ENCODE results near the gene WWOX.

The WWOX gene

DNA sequence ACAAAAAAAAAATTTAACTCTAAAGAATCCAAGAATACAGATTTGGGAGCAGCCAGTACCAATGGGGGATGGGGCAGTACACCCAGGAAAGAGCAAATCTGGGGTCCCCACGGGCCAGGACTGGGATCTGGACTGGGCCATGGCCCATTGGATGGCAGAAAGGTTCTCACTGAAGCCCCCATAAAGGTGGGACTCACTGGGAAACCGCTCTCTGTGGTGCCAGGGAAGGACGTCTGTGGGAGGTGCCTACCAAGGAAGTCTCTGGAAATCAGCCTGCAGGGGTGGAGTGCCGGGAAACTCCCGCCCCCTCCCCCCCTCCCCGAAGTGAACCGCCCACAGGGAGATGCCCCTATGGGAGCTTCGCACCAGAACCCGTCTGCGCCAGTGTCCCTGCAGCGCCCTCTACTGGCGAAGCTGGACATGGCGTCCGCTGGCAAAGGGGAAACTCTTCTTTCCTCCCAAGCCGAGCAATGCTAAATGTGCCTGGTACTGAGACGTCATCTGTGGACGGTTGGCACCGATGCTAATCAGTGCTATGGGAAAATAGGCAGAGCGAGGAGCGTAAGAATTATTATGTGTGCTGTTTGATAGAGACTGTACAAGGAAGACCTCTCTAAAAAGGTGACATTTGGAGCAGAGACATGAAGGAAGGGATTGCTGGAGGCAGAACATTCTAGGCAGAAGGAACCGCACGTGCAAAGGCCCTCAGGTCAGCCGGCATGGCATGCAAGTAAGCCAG is 671.1 kb downstream of the WWOX start:
- H3K36me3 ChIP-seq (ENCODE audit: insufficient read depth, insufficient read length, low read length): no peaks in the 10 kb centered on the region
- TF ChIP-seq YY1 (IDR thresholded peaks at IDR 0.05; ENCODE audit: insufficient read depth, insufficient read length): no peak
- no peak for TF ChIP-seq SUZ12 (IDR thresholded peaks at IDR 0.05; ENCODE audit: extremely low read depth, insufficient read depth, insufficient read length)
- no peak for TF ChIP-seq ZNF274 (IDR thresholded peaks at IDR 0.05; ENCODE audit: low read depth, low read length)
- H3K9ac ChIP-seq (ENCODE audit: insufficient read length, low read depth): no peak overlapping the region
- H3K4me3 ChIP-seq (ENCODE audit: insufficient read length, low read depth): no peak overlapping the region
- no peaks in the 10 kb centered on the region; the same call in 1 of the 2 replicates for H3K9me3 ChIP-seq (ENCODE audit: insufficient read depth, low read length)
- H3K27me3 ChIP-seq (ENCODE audit: insufficient read depth, insufficient read length): no peaks in the 10 kb centered on the region
- no peaks in the 10 kb centered on the region for H3K4me1 ChIP-seq (ENCODE audit: insufficient read depth, insufficient read length)
- DNase-seq (ENCODE audit: low read depth, low spot score): peak; percentile 57

DNA sequence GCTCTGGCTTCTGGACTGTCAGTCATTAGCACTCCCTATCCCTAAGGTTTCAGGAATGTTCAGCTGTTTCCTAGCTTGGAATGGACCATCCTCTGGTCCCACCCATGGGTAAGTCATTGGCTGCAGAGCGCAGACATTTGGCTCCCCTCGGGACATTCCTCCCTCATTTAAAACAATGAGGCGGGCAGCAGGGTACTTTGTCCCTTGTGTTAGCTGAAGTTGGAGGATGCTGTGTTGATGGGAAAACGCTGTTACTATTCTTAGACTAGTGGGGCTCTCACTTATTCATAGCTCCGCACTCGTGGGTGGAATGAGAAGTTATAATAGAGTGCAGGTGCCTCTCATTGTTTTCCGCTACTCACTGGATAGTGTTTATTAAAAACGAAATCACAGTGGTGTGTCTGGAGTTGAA is 673.8 kb downstream of the WWOX start:
- TF ChIP-seq SUZ12 (IDR thresholded peaks at IDR 0.05; ENCODE audit: extremely low read depth, insufficient read depth, insufficient read length): no peak
- no peak for TF ChIP-seq YY1 (IDR thresholded peaks at IDR 0.05; ENCODE audit: insufficient read depth, insufficient read length)
- no peak for TF ChIP-seq ZNF274 (IDR thresholded peaks at IDR 0.05; ENCODE audit: low read depth, low read length)
- Histone ChIP-seq H3K4me1 (ENCODE audit: insufficient read depth, insufficient read length) (no peaks in the 10 kb centered on the region), H3K27me3 (ENCODE audit: insufficient read depth, insufficient read length) (no peaks in the 10 kb centered on the region), H3K9me3 (ENCODE audit: insufficient read depth, low read length) (no peaks in the 10 kb centered on the region; the same call in 1 of the 2 replicates), H3K9ac (ENCODE audit: insufficient read length, low read depth) (no peak overlapping the region), H3K4me3 (ENCODE audit: insufficient read length, low read depth) (no peak overlapping the region), H3K36me3 (ENCODE audit: insufficient read depth, insufficient read length, low read length) (no peaks in the 10 kb centered on the region)
- DNase-seq (ENCODE audit: low read depth, low spot score): no peak

DNA sequence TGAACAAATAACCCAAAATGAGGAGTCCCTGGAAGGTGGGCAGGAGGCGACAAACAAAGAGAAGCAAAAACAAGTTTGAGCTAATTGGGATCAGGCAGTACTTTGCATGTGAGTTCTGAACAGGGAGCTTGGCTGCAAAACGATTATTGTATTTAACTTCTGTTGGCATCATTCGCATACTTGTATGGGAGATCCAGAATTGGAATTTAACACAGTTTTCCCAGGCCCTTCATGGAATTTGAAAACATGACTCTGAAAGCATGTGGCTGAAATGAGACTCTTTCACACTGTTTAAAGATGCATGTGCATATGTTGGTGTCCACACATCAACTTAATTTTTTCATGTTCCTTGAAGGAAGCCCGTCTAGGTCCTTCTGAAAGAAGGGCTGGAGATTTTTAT is 674.3 kb downstream of the WWOX start:
- Histone ChIP-seq H3K4me1 (ENCODE audit: insufficient read depth, insufficient read length) (no peaks in the 10 kb centered on the region), H3K27me3 (ENCODE audit: insufficient read depth, insufficient read length) (no peaks in the 10 kb centered on the region), H3K9ac (ENCODE audit: insufficient read length, low read depth) (no peak overlapping the region), H3K4me3 (ENCODE audit: insufficient read length, low read depth) (no peak overlapping the region), H3K9me3 (ENCODE audit: insufficient read depth, low read length) (no peaks in the 10 kb centered on the region; the same call in 1 of the 2 replicates), H3K36me3 (ENCODE audit: insufficient read depth, insufficient read length, low read length) (no peaks in the 10 kb centered on the region)
- TF ChIP-seq ZNF274 (IDR thresholded peaks at IDR 0.05; ENCODE audit: low read depth, low read length) (no peak), YY1 (IDR thresholded peaks at IDR 0.05; ENCODE audit: insufficient read depth, insufficient read length) (no peak), SUZ12 (IDR thresholded peaks at IDR 0.05; ENCODE audit: extremely low read depth, insufficient read depth, insufficient read length) (no peak)
- no peak for DNase-seq (ENCODE audit: low read depth, low spot score)

DNA sequence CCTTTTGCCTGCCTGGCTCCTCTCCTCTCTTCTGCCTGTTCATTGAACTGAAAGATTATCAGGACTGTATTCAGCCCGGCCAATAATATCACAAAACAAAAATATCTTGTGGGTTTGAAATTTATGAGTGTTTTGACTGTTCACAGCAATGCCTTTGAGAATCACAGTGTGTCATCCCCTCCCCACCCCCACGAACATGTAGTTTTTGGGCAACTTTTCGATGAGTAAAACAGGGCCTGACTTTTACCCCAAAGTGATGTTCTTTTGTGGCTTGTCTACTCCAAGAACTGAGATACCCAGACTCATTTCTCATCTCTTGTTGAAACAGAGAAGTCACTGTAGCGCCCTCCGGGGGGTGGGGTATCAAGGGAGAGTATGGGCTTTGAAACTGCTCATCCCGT is 675.7 kb downstream of the WWOX start:
- DNase-seq (ENCODE audit: low read depth, low spot score): no peak
- H3K4me3 ChIP-seq (ENCODE audit: insufficient read length, low read depth): no peak overlapping the region
- no peaks in the 10 kb centered on the region for H3K4me1 ChIP-seq (ENCODE audit: insufficient read depth, insufficient read length)
- no peaks in the 10 kb centered on the region for H3K27me3 ChIP-seq (ENCODE audit: insufficient read depth, insufficient read length)
- H3K9me3 ChIP-seq (ENCODE audit: insufficient read depth, low read length): no peaks in the 10 kb centered on the region; the same call in 1 of the 2 replicates
- H3K9ac ChIP-seq (ENCODE audit: insufficient read length, low read depth): no peak overlapping the region
- no peaks in the 10 kb centered on the region for H3K36me3 ChIP-seq (ENCODE audit: insufficient read depth, insufficient read length, low read length)
- TF ChIP-seq SUZ12 (IDR thresholded peaks at IDR 0.05; ENCODE audit: extremely low read depth, insufficient read depth, insufficient read length): no peak
- TF ChIP-seq ZNF274 (IDR thresholded peaks at IDR 0.05; ENCODE audit: low read depth, low read length): no peak
- no peak for TF ChIP-seq YY1 (IDR thresholded peaks at IDR 0.05; ENCODE audit: insufficient read depth, insufficient read length)

DNA sequence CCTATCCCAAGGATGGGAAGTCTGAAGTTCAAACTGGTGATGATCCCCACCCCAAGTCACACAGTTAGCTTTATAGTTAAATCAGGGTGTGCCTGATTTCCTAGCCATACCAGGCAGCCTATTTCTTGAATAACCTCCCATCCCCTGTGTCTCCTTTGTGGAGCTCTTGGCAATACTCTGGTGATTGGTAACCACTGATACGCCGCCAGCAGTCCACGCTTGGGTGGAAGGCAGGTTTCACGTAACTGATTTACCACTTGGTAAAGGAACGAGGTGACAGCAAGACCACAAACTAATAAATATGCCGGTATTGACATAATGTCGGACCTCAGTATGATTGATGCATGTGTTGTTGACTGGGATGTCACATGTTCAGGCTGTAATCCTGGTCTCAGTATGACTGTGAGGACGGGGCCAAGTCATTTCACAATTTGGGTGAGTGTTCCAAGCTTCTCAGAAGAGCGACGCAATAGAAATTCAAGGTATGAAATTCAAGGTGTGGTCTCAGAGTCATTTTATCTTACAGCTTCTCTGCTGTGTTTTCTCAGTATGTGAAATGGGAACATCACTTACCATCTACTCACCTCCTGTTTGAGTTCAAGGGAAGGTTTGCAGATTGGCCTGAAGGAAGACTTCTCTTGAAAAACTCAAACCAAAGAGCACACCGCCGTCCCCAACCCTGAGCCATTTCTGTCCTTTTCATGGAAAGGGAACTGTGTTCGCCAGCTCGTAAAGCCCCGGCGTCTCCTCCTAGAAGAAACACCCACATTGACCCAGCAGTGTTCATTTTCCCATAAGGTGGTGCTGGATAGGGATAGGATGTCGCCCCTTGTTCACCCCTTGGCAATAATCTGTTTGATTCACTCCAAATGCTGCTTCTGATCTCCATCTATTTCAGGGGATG is 678.9 kb downstream of the WWOX start:
- H3K9ac ChIP-seq (ENCODE audit: insufficient read length, low read depth): no peak overlapping the region
- no peaks in the 10 kb centered on the region for H3K36me3 ChIP-seq (ENCODE audit: insufficient read depth, insufficient read length, low read length)
- DNase-seq (ENCODE audit: low read depth, low spot score): no peak
- no peaks in the 10 kb centered on the region for H3K27me3 ChIP-seq (ENCODE audit: insufficient read depth, insufficient read length)
- H3K4me3 ChIP-seq (ENCODE audit: insufficient read length, low read depth): no peak overlapping the region
- no peaks in the 10 kb centered on the region for H3K9me3 ChIP-seq (ENCODE audit: insufficient read depth, low read length)
- no peaks in the 10 kb centered on the region for H3K4me1 ChIP-seq (ENCODE audit: insufficient read depth, insufficient read length)
- TF ChIP-seq ZNF274 (IDR thresholded peaks at IDR 0.05; ENCODE audit: low read depth, low read length) (no peak), YY1 (IDR thresholded peaks at IDR 0.05; ENCODE audit: insufficient read depth, insufficient read length) (no peak), SUZ12 (IDR thresholded peaks at IDR 0.05; ENCODE audit: extremely low read depth, insufficient read depth, insufficient read length) (no peak)

DNA sequence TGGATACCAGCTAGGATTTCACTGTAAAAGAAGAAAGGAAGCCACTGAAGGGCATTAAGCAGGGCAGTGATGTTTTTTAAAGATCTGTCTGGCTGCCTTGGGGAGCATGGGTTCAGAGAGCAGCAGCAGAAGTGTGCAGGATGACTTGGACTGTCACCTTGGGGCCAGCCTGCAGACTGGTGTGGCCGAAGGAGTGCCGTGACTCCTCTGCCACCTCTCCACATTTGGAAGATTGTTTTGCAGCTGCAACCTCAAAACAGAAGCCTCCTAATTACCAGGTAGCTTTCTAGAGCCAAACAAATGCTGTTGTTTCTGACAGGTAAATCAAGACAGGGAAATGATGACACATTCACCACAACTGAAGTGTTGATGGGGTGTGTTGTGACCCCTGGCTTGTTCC is 681.4 kb downstream of the WWOX start:
- H3K9ac ChIP-seq (ENCODE audit: insufficient read length, low read depth): no peak overlapping the region
- no peak for DNase-seq (ENCODE audit: low read depth, low spot score)
- H3K27me3 ChIP-seq (ENCODE audit: insufficient read depth, insufficient read length): no peaks in the 10 kb centered on the region
- no peak for TF ChIP-seq YY1 (IDR thresholded peaks at IDR 0.05; ENCODE audit: insufficient read depth, insufficient read length)
- no peak for TF ChIP-seq SUZ12 (IDR thresholded peaks at IDR 0.05; ENCODE audit: extremely low read depth, insufficient read depth, insufficient read length)
- TF ChIP-seq ZNF274 (IDR thresholded peaks at IDR 0.05; ENCODE audit: low read depth, low read length): no peak
- no peaks in the 10 kb centered on the region for H3K36me3 ChIP-seq (ENCODE audit: insufficient read depth, insufficient read length, low read length)
- no peaks in the 10 kb centered on the region for H3K4me1 ChIP-seq (ENCODE audit: insufficient read depth, insufficient read length)
- H3K4me3 ChIP-seq (ENCODE audit: insufficient read length, low read depth): no peak overlapping the region
- H3K9me3 ChIP-seq (ENCODE audit: insufficient read depth, low read length): no peaks in the 10 kb centered on the region

DNA sequence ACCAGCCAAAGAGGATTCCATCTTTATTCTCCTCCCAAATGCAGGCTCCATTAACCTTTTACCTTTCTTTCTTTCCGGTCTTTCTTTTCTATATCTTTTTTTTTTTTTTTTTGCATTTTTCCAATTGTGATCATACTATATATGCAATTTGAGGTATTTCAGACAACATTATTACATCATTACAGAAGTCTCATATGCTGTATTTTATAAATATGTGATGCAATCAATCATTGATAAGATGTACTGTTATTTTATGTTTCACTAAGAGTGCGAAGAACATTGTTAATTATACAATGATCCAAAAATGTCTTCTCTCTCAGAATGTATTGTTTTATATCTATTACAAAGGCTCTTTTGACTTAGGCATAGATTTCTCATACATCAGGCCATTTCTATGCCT is 683.1 kb downstream of the WWOX start:
- Histone ChIP-seq H3K36me3 (ENCODE audit: insufficient read depth, insufficient read length, low read length) (no peaks in the 10 kb centered on the region), H3K27me3 (ENCODE audit: insufficient read depth, insufficient read length) (no peaks in the 10 kb centered on the region), H3K9ac (ENCODE audit: insufficient read length, low read depth) (no peak overlapping the region), H3K4me1 (ENCODE audit: insufficient read depth, insufficient read length) (no peaks in the 10 kb centered on the region), H3K4me3 (ENCODE audit: insufficient read length, low read depth) (no peak overlapping the region), H3K9me3 (ENCODE audit: insufficient read depth, low read length) (no peaks in the 10 kb centered on the region)
- no peak for DNase-seq (ENCODE audit: low read depth, low spot score)
- no peak for TF ChIP-seq SUZ12 (IDR thresholded peaks at IDR 0.05; ENCODE audit: extremely low read depth, insufficient read depth, insufficient read length)
- no peak for TF ChIP-seq YY1 (IDR thresholded peaks at IDR 0.05; ENCODE audit: insufficient read depth, insufficient read length)
- no peak for TF ChIP-seq ZNF274 (IDR thresholded peaks at IDR 0.05; ENCODE audit: low read depth, low read length)

All from NT2/D1 (cell line).